GM12878 (cell line): Measurements from ENCODE around the gene C16orf95. TPM values are rescaled to one million over a fixed set of nuclear protein-coding genes. Genes with fewer than 3 reads are reported as not detected.

Source experiments
- ATAC-seq: fragments of 200-7000 bp; cut with Tn5 transposase; 3 replicates; pipeline ENCODE4 v1.9.1; 2020; ENCODE audit warnings: mild to moderate bottlenecking, moderate library complexity
- BruUV-seq: library from RNA; stranded (reverse); fragments of 400-500 nt; replicated peaks from 2 replicates; lab custom pipeline; 2021; lab: Mats Ljungman, UMichigan
- CTCF ChIA-PET: fragments of 300-600 bp; sonication (Branson Sonifier 250); formaldehyde crosslinking; extraction: SDS; loops from one replicate; lab custom pipeline; 2021; ENCODE audit warnings: inconsistent platforms; lab: Yijun Ruan, JAX
- POLR2A ChIA-PET: fragments of 350-600 bp; formaldehyde crosslinking; extraction: SDS; loops from one replicate; lab custom pipeline; 2021; ENCODE audit warnings: inconsistent platforms; lab: Charles Lee
- RAD21 ChIA-PET: fragments of 300-600 bp; sonication (Branson Sonifier 250); formaldehyde crosslinking; loops from one replicate; lab custom pipeline; 2023; ENCODE audit warnings: antibody characterized with exemption; ENCODE audit not compliant: unreplicated experiment; lab: Charles Lee
- SMC1A ChIA-PET: fragments of 300-600 bp; sonication (Branson Sonifier 250); formaldehyde crosslinking; loops from one replicate; lab custom pipeline; 2023; ENCODE audit not compliant: unreplicated experiment, uncharacterized antibody; lab: Charles Lee
- DNase-seq: peaks from one replicate; pipeline ENCODE4 v3.0.0-alpha.2; 2011; ENCODE audit warnings: low read depth, low spot score
- FAIRE-seq: peaks from 3 replicates; lab custom pipeline; 2011; peaks lifted over from hg19 to GRCh38; lab: Jason Lieb, UNC
- H2AFZ ChIP-seq: 2 replicates; pipeline ENCODE4 v1.6.0; 2011; ENCODE audit warnings: low read depth, low read length, control low read depth; ENCODE audit not compliant: control insufficient read depth
- H3K27ac ChIP-seq: 2 replicates; pipeline ENCODE4 v1.5.1; 2011; ENCODE audit warnings: control low read depth; ENCODE audit not compliant: control insufficient read depth, insufficient read depth
- H3K27me3 ChIP-seq, 2 experiments: replicated peaks in 1 of 2; 2 replicates each; pipeline versions ENCODE4 v1.6.0 to v1.6.1; 2011; ENCODE audit warnings: low read length in 1 of 2; ENCODE audit not compliant: control insufficient read depth in 2 of 2, insufficient read depth in 2 of 2
- H3K36me3 ChIP-seq, 2 experiments: 2 replicates each; pipeline ENCODE4 v1.5.1; 2011; ENCODE audit warnings: low read length in 1 of 2; ENCODE audit not compliant: control insufficient read depth in 2 of 2, insufficient read depth in 2 of 2
- H3K4me1 ChIP-seq: 2 replicates; pipeline ENCODE4 v1.6.1; 2011; ENCODE audit warnings: mild to moderate bottlenecking, low read length, moderate library complexity, mixed read lengths; ENCODE audit not compliant: control insufficient read depth, insufficient read depth
- H3K4me2 ChIP-seq: 2 replicates; pipeline ENCODE4 v1.6.0; 2011; ENCODE audit warnings: control low read depth; ENCODE audit not compliant: control insufficient read depth, insufficient read depth
- H3K4me3 ChIP-seq: fragments of 200-600 bp; sonication (generic); 2 replicates; pipeline ENCODE4 v1.5.1; 2016
- H3K79me2 ChIP-seq: 2 replicates; pipeline ENCODE4 v1.6.0; 2011; ENCODE audit warnings: low read length; ENCODE audit not compliant: control insufficient read depth, insufficient read depth
- H3K9ac ChIP-seq: 2 replicates; pipeline ENCODE4 v1.8.0; 2011; ENCODE audit warnings: low read length, control low read depth, mixed read lengths; ENCODE audit not compliant: control insufficient read depth, insufficient read depth
- H3K9me3 ChIP-seq: replicated peaks from 3 replicates; pipeline ENCODE4 v1.5.1; 2011; ENCODE audit warnings: mild to moderate bottlenecking, low read length; ENCODE audit not compliant: control insufficient read depth, insufficient read depth
- H4K20me1 ChIP-seq: 2 replicates; pipeline ENCODE4 v1.6.0; 2011; ENCODE audit not compliant: control insufficient read depth, insufficient read depth
- BRCA1 ChIP-seq: IDR thresholded peaks from 2 replicates; pipeline ENCODE4 v1.6.1; 2011; ENCODE audit warnings: low read depth, low read length, improper control_type of control experiment
- DPF2 ChIP-seq: fragments of 450-650 bp; IDR thresholded peaks from 2 replicates; pipeline ENCODE4 v1.6.1; 2017; ENCODE audit warnings: mild to moderate bottlenecking
- ELK1 ChIP-seq: IDR thresholded peaks from 2 replicates; pipeline ENCODE4 v1.6.1; 2012; ENCODE audit warnings: low read depth, low read length, improper control_type of control experiment
- EP300 ChIP-seq, 2 experiments: fragments of 150-350 bp in 1 of 2; IDR thresholded peaks; 2 replicates each; pipeline ENCODE4 v1.6.1; 2011 to 2012; ENCODE audit warnings: low read depth in 2 of 2, low read length in 2 of 2, borderline replicate concordance in 1 of 2, improper control_type of control experiment in 1 of 2, inconsistent platforms in 1 of 2; ENCODE audit not compliant: control insufficient read depth in 1 of 2
- FOS ChIP-seq: IDR thresholded peaks from 3 replicates; pipeline ENCODE4 v1.6.1; 2011; ENCODE audit warnings: borderline replicate concordance; ENCODE audit not compliant: insufficient read length; ENCODE audit errors: extremely low read depth
- GABPA ChIP-seq: IDR thresholded peaks from 2 replicates; pipeline ENCODE4 v1.6.1; 2014; ENCODE audit warnings: antibody characterized with exemption, low read depth, mild to moderate bottlenecking, inconsistent platforms
- JUNB ChIP-seq: IDR thresholded peaks from 2 replicates; pipeline ENCODE4 v1.6.1; 2016; ENCODE audit warnings: antibody characterized with exemption, mild to moderate bottlenecking
- JUND ChIP-seq: IDR thresholded peaks from 2 replicates; pipeline ENCODE4 v1.6.1; 2012; ENCODE audit warnings: low read depth, mild to moderate bottlenecking, low read length, improper control_type of control experiment, moderate library complexity
- MTA2 ChIP-seq: fragments of 450-650 bp; IDR thresholded peaks from 2 replicates; pipeline ENCODE4 v1.6.1; 2016; ENCODE audit warnings: low read depth, mild to moderate bottlenecking, moderate library complexity
- RBBP5 ChIP-seq: fragments of 200-600 bp; sonication (generic); conservative IDR thresholded peaks from 2 replicates; pipeline ENCODE4 v1.6.1; 2016
- ZSCAN29 ChIP-seq: fragments of 450-650 bp; IDR thresholded peaks from 2 replicates; pipeline ENCODE4 v1.6.1; 2017; ENCODE audit warnings: mild to moderate bottlenecking, moderate library complexity
- WGBS: methylation state at CpG from one replicate; pipeline ENCODE4 v1.1.6; 2016; ENCODE audit warnings: low lambda C conversion rate; ENCODE audit not compliant: insufficient replicate concordance, insufficient coverage; ENCODE audit errors: missing lambda C conversion rate; 5-methylcytosine and 5-hydroxymethylcytosine counted together
- in situ Hi-C: fragments of 300-500 bp; cut with MboI; formaldehyde crosslinking; loops from 9 replicates; pipeline ENCODE4 v1.14.3; 2018; ENCODE audit warnings: mixed read lengths
- intact Hi-C: fragments of 100-400 bp; cut with micrococcal nuclease; formaldehyde crosslinking; loops from one replicate; pipeline ENCODE4 v1.14.2; 2022; ENCODE audit not compliant: unreplicated experiment
- polyA plus RNA-seq, 11 experiments: library from polyadenylated mRNA; depleted of rRNA in 4 of 11; unstranded in 6 of 11; stranded (reverse) in 5 of 11; fragments of >200 nt; fragmentation: Nextera tagmentation in 4 of 11; fragmentation: Illumina TruSeq in 1 of 11; extraction: Ambion mirVana in 4 of 11; extraction: Trizol in 1 of 11; gene quantifications; 1 replicate in 1 of 11; 2 replicates in 10 of 11; pipeline versions ENCODE4 v1.2.1 to v1.2.3, GENCODE V29; 2011 to 2016; ENCODE audit warnings: inconsistent platforms in 2 of 11, missing spikeins in 2 of 11, low read depth in 1 of 11
- total RNA-seq, 4 experiments: library from RNA; depleted of rRNA in 3 of 4; stranded (reverse); fragments of >200 nt in 3 of 4; fragmentation: Illumina TruSeq in 1 of 4; extraction: Trizol in 1 of 4; gene quantifications; 2 replicates each; pipeline versions ENCODE4 v1.2.1 to v1.2.3, GENCODE V29; 2013 to 2021

C16orf95 gene
- total and polyA plus RNA-seq, 10 of the 15 experiments (the other 5 are each of a cell fraction or from before 2014, with no cell fraction given), result 0.90 to 22.7 (median 6.0) TPM

DNA sequence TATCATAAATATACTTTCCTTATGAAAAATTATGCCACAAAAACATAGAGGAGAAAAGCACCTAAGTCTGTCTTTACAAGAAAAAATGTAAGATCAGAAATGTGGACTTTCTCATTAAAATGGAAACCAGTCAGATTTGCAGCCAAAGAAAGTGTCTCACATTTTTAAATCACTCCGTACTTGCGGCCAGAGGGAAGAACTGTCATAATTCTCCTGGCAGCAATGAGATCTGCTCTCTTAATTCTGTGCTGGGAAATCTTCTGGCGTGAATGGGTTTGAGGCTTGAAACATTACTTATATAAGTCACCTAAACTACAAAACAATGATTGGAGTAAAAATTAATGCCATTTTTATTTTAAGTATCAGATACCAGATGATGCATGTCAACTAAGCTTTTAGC lies 10.7 kb downstream of the C16orf95 start:
- 77% methylated on average over 3 of the region's 3 CpGs for WGBS
- no peak overlapping the region for H3K4me3 ChIP-seq
- ATAC-seq, result no peak
- no peak for FAIRE-seq
- H2AFZ ChIP-seq, result no peak overlapping the region
- intact Hi-C loops (no loop called here), in situ Hi-C loops (no loop called here)
- H3K36me3 ChIP-seq, result no peaks in the 10 kb centered on the region; a peak in 1 of 4 replicates
- no peaks in the 10 kb centered on the region for H4K20me1 ChIP-seq
- no peak overlapping the region for H3K9ac ChIP-seq
- ChIA-PET SMC1A (no interaction called here), POLR2A (no interaction called here), RAD21 (no interaction called here), CTCF (no interaction called here)
- no peak for DNase-seq
- BruUV-seq, result no TSS peak
- no peaks in the 10 kb centered on the region for H3K4me1 ChIP-seq
- H3K9me3 ChIP-seq, result no peaks in the 10 kb centered on the region
- no peak overlapping the region for H3K4me2 ChIP-seq
- no peaks in the 10 kb centered on the region for H3K79me2 ChIP-seq
- TF ChIP-seq ZSCAN29, result no peak
- no peak for TF ChIP-seq JUNB
- TF ChIP-seq FOS, result no peak
- no peak for TF ChIP-seq MTA2
- TF ChIP-seq DPF2, result no peak
- no peak for TF ChIP-seq RBBP5
- no peak for TF ChIP-seq BRCA1
- TF ChIP-seq ELK1, result no peak
- TF ChIP-seq EP300 (IDR thresholded peaks at IDR 0.05; ENCODE audit: borderline replicate concordance in 1 of 2, control insufficient read depth in 1 of 2, low read depth in 2 of 2, low read length in 2 of 2), result no peak
- TF ChIP-seq GABPA, result no peak
- no peak for TF ChIP-seq JUND
- H3K27me3 ChIP-seq, result no peaks in the 10 kb centered on the region
- H3K27ac ChIP-seq, result no peak overlapping the region
